GM23248 (cell line): ENCODE measurements around the gene POFUT1. TPM values are rescaled to one million over a fixed set of nuclear protein-coding genes. Genes with fewer than 3 reads are reported as not detected.
"Not testable (repeated sequence)": the region's sequence is repeated elsewhere in the genome, so short reads cannot be mapped to it uniquely, and the experiment has no call there.

Experiments used
- DNase-seq: peaks from one replicate; pipeline ENCODE4 v3.0.0-alpha.2; 2015
- H2AFZ ChIP-seq: fragments of 200-600 bp; sonication (generic); 2 replicates; pipeline ENCODE4 v1.6.1; 2016; ENCODE audit warnings: antibody characterized with exemption
- H3F3A ChIP-seq: fragments of 200-600 bp; sonication (generic); 2 replicates; pipeline ENCODE4 v1.6.1; 2016; ENCODE audit warnings: mild to moderate bottlenecking, antibody characterized with exemption, mixed run types; ENCODE audit not compliant: insufficient read depth
- H3K27ac ChIP-seq: fragments of 200-600 bp; sonication (generic); 2 replicates; pipeline ENCODE4 v1.5.1; 2016; ENCODE audit warnings: mild to moderate bottlenecking
- H3K27me3 ChIP-seq: fragments of 200-600 bp; sonication (generic); replicated peaks from 2 replicates; pipeline ENCODE4 v1.6.1; 2016; ENCODE audit warnings: mild to moderate bottlenecking; ENCODE audit not compliant: insufficient read depth
- H3K36me3 ChIP-seq: fragments of 200-600 bp; sonication (generic); 2 replicates; pipeline ENCODE4 v1.6.1; 2016; ENCODE audit warnings: low read depth, mild to moderate bottlenecking
- H3K4me1 ChIP-seq: fragments of 200-600 bp; sonication (generic); 2 replicates; pipeline ENCODE4 v1.6.1; 2016; ENCODE audit warnings: mild to moderate bottlenecking; ENCODE audit not compliant: insufficient read depth
- H3K4me2 ChIP-seq: fragments of 200-600 bp; sonication (generic); one replicate; pipeline ENCODE4 v1.6.1; 2016; ENCODE audit warnings: mild to moderate bottlenecking; ENCODE audit not compliant: unreplicated experiment
- H3K4me3 ChIP-seq: fragments of 200-600 bp; sonication (generic); 2 replicates; pipeline ENCODE4 v1.5.1; 2016; ENCODE audit warnings: mild to moderate bottlenecking
- H3K79me2 ChIP-seq: fragments of 200-600 bp; sonication (generic); 2 replicates; pipeline ENCODE4 v1.6.1; 2016; ENCODE audit warnings: mild to moderate bottlenecking; ENCODE audit not compliant: insufficient read depth
- H3K9ac ChIP-seq: fragments of 200-600 bp; sonication (generic); 2 replicates; pipeline ENCODE4 v1.6.1; 2016; ENCODE audit warnings: mild to moderate bottlenecking
- H3K9me2 ChIP-seq: fragments of 200-600 bp; sonication (generic); 2 replicates; pipeline ENCODE4 v1.6.1; 2016; ENCODE audit warnings: mixed run types, mild to moderate bottlenecking, moderate library complexity; ENCODE audit not compliant: insufficient read depth
- H3K9me3 ChIP-seq: fragments of 200-600 bp; sonication (generic); one replicate; pipeline ENCODE4 v1.6.1; 2017; ENCODE audit warnings: low read depth
- H4K20me1 ChIP-seq: fragments of 200-600 bp; sonication (generic); 2 replicates; pipeline ENCODE4 v1.6.0; 2016; ENCODE audit not compliant: insufficient read depth
- EZH2 ChIP-seq: fragments of 200-600 bp; sonication (generic); IDR thresholded peaks from 2 replicates; pipeline ENCODE4 v1.6.1; 2018; ENCODE audit warnings: antibody characterized with exemption, mild to moderate bottlenecking; ENCODE audit not compliant: insufficient read depth, poor library complexity, severe bottlenecking
- EZH2phosphoT487 ChIP-seq: fragments of 200-600 bp; sonication (generic); IDR thresholded peaks from 2 replicates; pipeline ENCODE4 v1.6.1; 2018; ENCODE audit warnings: antibody characterized with exemption, moderate library complexity, mild to moderate bottlenecking, low read depth; ENCODE audit not compliant: insufficient read depth
- WGBS, 2 experiments: methylation state at CpG; one replicate each; pipeline ENCODE4 v1.1.6; 2015 to 2017; ENCODE audit warnings: low lambda C conversion rate in 2 of 2, low coverage in 1 of 2; ENCODE audit errors: missing lambda C conversion rate in 2 of 2; 5-methylcytosine and 5-hydroxymethylcytosine counted together
- in situ Hi-C: fragments of 300-500 bp; cut with MboI; formaldehyde crosslinking; loops from 2 replicates; pipeline ENCODE4 v1.15.0; 2020
- polyA plus RNA-seq: library from polyadenylated mRNA; unstranded; fragments of >200 nt; fragmentation: Nextera tagmentation; extraction: Ambion mirVana; gene quantifications from 2 replicates; pipeline ENCODE4 v1.2.1, GENCODE V29; 2016
- total RNA-seq: library from RNA; depleted of rRNA; stranded (reverse); fragments of >200 nt; shearing (Covaris generic); gene quantifications from 2 replicates; pipeline ENCODE4 v1.2.3, GENCODE V29; 2014

The POFUT1 gene
- total and polyA plus RNA-seq, 2 experiments from 2014 or later: 35.4 to 54.1 TPM

GRCh38 chr20:32165836-32166545 is 41.7 kb upstream of the POFUT1 start:
- Histone ChIP-seq H3K9me2 (no peaks in the 10 kb centered on the region), H3K79me2 (no peaks in the 10 kb centered on the region), H4K20me1 (no peaks in the 10 kb centered on the region), H2AFZ (no peak overlapping the region), H3K4me1 (0 out of 2 replicates have a peak, but pooled peaks cover 5% of the 10 kb centered on the region), H3K9me3 (no peaks in the 10 kb centered on the region), H3K4me3 (no peak overlapping the region), H3K9ac (no peak overlapping the region), H3K27me3 (no peaks in the 10 kb centered on the region), H3K36me3 (peaks cover 22% of the 10 kb centered on the region; the same call in 1 of the 2 replicates), H3K4me2 (no peak overlapping the region), H3F3A (peaks cover 9% of the 10 kb centered on the region; the same call in 1 of the 2 replicates), H3K27ac (no peak overlapping the region)
- 75 to 78% methylated on average over 8 of the region's 8 CpGs for WGBS, 2 experiments
- no peak for DNase-seq
- in situ Hi-C loops: no loop called here
- TF ChIP-seq EZH2phosphoT487 (no peak), EZH2 (no peak)

GRCh38 chr20:32167552-32167951 is 40.1 kb upstream of the POFUT1 start:
- H4K20me1 ChIP-seq: no peaks in the 10 kb centered on the region
- TF ChIP-seq EZH2 (no peak), EZH2phosphoT487 (no peak)
- no peak overlapping the region for H3K27ac ChIP-seq
- in situ Hi-C loops: no loop called here
- H3K9me2 ChIP-seq: no peaks in the 10 kb centered on the region
- no peak overlapping the region for H3K4me2 ChIP-seq
- H3K9ac ChIP-seq: no peak overlapping the region
- no peaks in the 10 kb centered on the region for H3K9me3 ChIP-seq
- peaks cover 7% of the 10 kb centered on the region; the same call in 1 of the 2 replicates for H3K36me3 ChIP-seq
- H3K4me1 ChIP-seq: 0 out of 2 replicates have a peak, but pooled peaks cover 5% of the 10 kb centered on the region
- H2AFZ ChIP-seq: no peak overlapping the region
- no peaks in the 10 kb centered on the region for H3K27me3 ChIP-seq
- no peak overlapping the region for H3K4me3 ChIP-seq
- H3F3A ChIP-seq: peaks cover 9% of the 10 kb centered on the region; the same call in 1 of the 2 replicates
- no peaks in the 10 kb centered on the region for H3K79me2 ChIP-seq
- WGBS, 2 experiments: 95 to 99% methylated on average over 4 of the region's 4 CpGs
- DNase-seq: no peak

GRCh38 chr20:32168184-32168910 is 39.3 kb upstream of the POFUT1 start:
- TF ChIP-seq EZH2: no peak
- TF ChIP-seq EZH2phosphoT487: no peak
- no peaks in the 10 kb centered on the region for H3K27me3 ChIP-seq
- no peaks in the 10 kb centered on the region for H4K20me1 ChIP-seq
- in situ Hi-C loops: no loop called here
- no peaks in the 10 kb centered on the region for H3K9me2 ChIP-seq
- no peak overlapping the region for H3K27ac ChIP-seq
- no peak overlapping the region for H3K4me2 ChIP-seq
- peak; percentile 13 for DNase-seq
- H3K9ac ChIP-seq: no peak overlapping the region
- H3K79me2 ChIP-seq: no peaks in the 10 kb centered on the region
- H3F3A ChIP-seq: peaks cover 9% of the 10 kb centered on the region; the same call in 1 of the 2 replicates
- peaks cover 4% of the 10 kb centered on the region; the same call in 1 of the 2 replicates for H3K36me3 ChIP-seq
- no peak overlapping the region for H2AFZ ChIP-seq
- no peaks in the 10 kb centered on the region for H3K9me3 ChIP-seq
- H3K4me1 ChIP-seq: 0 out of 2 replicates have a peak, but pooled peaks cover 5% of the 10 kb centered on the region
- 88 to 100% methylated on average over 2 of the region's 2 CpGs for WGBS, 2 experiments
- H3K4me3 ChIP-seq: no peak overlapping the region

GRCh38 chr20:32177696-32178095 is 30.0 kb upstream of the POFUT1 start:
- H3K27ac ChIP-seq, H3K9me3 ChIP-seq, DNase-seq, H3K4me2 ChIP-seq, H2AFZ ChIP-seq, in situ Hi-C loops, H3K4me1 ChIP-seq, H3F3A ChIP-seq, H3K27me3 ChIP-seq, H3K36me3 ChIP-seq, H3K79me2 ChIP-seq, H3K9ac ChIP-seq, H3K4me3 ChIP-seq, H3K9me2 ChIP-seq, H4K20me1 ChIP-seq: not testable (repeated sequence)
- WGBS, 2 experiments: 89 to 90% methylated on average over 7 of the region's 7 CpGs
